GM21423 (cell line): ENCODE measurements around the gene EFHB.
"Not testable (repeated sequence)": the region's sequence is repeated elsewhere in the genome, so short reads cannot be mapped to it uniquely, and the experiment has no call there.

Experiments used
- ATAC-seq: cut with Tn5 transposase; IDR thresholded peaks from one replicate; pipeline ENCODE4 v1.9.1; 2021; ENCODE audit warnings: mild to moderate bottlenecking, moderate library complexity; ENCODE audit not compliant: unreplicated experiment

The EFHB gene

DNA sequence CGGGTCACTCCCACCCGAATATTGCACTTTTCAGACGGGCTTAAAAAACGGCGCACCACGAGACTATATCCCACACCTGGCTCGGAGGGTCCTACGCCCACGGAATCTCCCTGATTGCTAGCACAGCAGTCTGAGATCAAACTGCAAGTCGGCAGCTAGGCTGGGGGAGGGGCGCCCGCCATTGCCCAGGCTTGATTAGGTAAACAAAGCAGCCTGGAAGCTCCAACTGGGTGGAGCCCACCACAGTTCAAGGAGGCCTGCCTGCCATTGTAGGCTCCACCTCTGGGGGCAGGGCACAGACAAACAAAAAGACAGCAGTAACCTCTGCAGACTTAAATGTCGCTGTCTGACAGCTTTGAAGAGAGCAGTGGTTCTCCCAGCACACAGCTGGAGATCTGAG, 78.7 kb downstream of the EFHB start:
- not testable (repeated sequence) for ATAC-seq

DNA sequence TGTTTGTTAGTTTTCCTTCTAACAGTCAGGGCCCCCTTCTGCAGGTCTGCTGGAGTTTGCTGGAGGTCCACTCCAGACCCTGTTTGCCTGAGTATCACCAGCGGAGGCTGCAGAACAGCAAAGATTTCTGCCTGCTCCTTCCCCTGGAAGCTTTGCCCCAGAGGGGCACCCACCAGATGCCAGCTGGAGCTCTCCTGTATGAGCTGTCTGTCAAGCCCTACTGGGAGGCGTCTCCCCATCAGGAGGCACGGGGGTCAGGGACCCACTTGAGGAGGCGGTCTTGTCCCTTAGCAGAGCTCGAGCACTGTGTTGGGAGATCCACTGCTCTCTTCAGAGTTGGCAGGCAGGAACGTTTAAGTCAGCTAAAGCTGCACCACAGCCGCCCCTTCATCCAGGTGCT, 87.4 kb downstream of the EFHB start:
- not testable (repeated sequence) for ATAC-seq
